ENCODE data around the gene LTBP1. TPM values are rescaled to one million over a fixed set of nuclear protein-coding genes. Genes with fewer than 3 reads are reported as not detected.

Gene LTBP1
- total RNA-seq, 1 experiment from 2014 or later = 10.3 TPM

DNA sequence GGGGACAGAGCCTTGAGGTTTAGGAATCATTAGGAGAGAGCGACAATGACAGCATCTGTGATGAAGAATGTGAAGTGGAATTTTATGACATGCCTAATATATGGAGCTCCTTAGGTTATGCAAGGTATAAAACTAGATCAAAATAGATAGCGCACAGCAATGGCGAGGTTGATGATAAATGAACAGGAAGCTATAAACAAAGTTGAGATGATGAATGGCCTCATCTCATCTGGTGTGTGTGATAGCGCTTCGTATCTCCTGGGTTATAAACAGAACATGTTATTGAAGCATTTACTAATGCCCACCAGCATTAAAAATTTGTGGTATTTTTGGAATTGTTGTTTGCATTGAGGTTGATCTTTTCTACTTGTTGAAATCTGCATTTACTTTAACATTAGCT is 231.5 kb downstream of the LTBP1 start:
- intact Hi-C loops (cut with micrococcal nuclease; ENCODE audit: unreplicated experiment) = no loop called here
- no peak for TF ChIP-seq EZH2 (IDR thresholded peaks at IDR 0.05; ENCODE audit: low read depth)
- TF ChIP-seq, protein P1, sequence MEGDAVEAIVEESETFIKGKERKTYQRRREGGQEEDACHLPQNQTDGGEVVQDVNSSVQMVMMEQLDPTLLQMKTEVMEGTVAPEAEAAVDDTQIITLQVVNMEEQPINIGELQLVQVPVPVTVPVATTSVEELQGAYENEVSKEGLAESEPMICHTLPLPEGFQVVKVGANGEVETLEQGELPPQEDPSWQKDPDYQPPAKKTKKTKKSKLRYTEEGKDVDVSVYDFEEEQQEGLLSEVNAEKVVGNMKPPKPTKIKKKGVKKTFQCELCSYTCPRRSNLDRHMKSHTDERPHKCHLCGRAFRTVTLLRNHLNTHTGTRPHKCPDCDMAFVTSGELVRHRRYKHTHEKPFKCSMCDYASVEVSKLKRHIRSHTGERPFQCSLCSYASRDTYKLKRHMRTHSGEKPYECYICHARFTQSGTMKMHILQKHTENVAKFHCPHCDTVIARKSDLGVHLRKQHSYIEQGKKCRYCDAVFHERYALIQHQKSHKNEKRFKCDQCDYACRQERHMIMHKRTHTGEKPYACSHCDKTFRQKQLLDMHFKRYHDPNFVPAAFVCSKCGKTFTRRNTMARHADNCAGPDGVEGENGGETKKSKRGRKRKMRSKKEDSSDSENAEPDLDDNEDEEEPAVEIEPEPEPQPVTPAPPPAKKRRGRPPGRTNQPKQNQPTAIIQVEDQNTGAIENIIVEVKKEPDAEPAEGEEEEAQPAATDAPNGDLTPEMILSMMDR (conservative IDR thresholded peaks at IDR 0.05) = no peak
- no peaks in the 10 kb centered on the region for H3K9me2 ChIP-seq (ENCODE audit: insufficient read depth)
- H3K4me1 ChIP-seq (replicated peaks; ENCODE audit: insufficient read depth) = no peaks in the 10 kb centered on the region
- POLR2A ChIA-PET (ENCODE audit: unreplicated experiment) = no interaction called here
- 0 out of 2 replicates have a peak, but pooled peaks cover 4% of the 10 kb centered on the region for H3K9me3 ChIP-seq (ENCODE audit: insufficient read depth, low read depth)
- H3K4me3 ChIP-seq = no peak overlapping the region
- H3F3A ChIP-seq (ENCODE audit: insufficient read depth, low read depth) = no peaks in the 10 kb centered on the region
- no peaks in the 10 kb centered on the region for H4K20me1 ChIP-seq (ENCODE audit: insufficient read depth)
- H3K4me2 ChIP-seq = no peak overlapping the region
- H3K36me3 ChIP-seq (ENCODE audit: low read depth) = no peaks in the 10 kb centered on the region
- no peak overlapping the region for H2AFZ ChIP-seq
- H3K27ac ChIP-seq = no peak overlapping the region
- no peaks in the 10 kb centered on the region for H3K79me2 ChIP-seq (ENCODE audit: low read depth)
- DNase-seq = no peak
- no peaks in the 10 kb centered on the region for H3K27me3 ChIP-seq (ENCODE audit: insufficient read depth, low read depth)
- CTCF ChIA-PET = no interaction called here
- no TSS peak for BruUV-seq (replicated peaks)

DNA sequence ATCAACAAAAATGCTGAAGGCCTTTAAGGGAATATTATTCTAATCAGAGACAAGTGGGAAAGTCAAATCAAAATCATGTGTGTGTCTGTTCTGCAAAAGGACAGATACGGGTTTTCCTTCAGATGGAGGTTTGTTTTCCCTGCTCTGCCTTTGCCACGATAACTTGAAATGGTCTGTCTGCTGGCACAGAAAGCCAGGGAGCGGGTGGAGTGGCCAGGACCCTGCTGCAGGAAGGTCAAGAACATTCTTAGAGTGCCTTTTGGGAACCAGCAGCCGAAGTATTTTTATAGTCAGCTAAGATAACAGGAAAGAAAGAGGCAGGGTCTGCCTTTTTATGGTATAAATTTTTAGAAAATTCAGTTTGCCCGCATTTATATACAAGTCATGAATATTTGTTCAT is 234.2 kb downstream of the LTBP1 start:
- H3K79me2 ChIP-seq (ENCODE audit: low read depth) = no peaks in the 10 kb centered on the region

DNA sequence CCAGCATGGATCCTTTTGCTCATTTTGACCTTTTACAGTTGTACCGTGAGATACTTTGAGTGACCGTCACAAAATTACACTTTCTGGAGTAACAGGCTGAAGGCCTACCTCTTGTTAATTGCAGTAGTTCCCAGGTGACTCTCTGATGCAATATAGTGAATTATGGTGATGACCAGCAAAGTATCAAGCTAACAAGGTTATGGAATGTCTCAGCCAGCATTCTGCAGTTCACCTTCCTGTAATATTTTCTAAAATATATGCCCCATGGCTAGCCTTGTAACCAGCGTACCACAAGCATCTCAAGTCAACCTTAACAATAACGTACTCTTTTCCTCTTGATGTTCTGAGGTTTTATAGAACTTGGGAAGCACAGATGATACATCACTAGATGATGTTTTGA is 234.7 kb downstream of the LTBP1 start:
- no peak for TF ChIP-seq EZH2 (IDR thresholded peaks at IDR 0.05; ENCODE audit: low read depth)
- TF ChIP-seq, protein P1 (conservative IDR thresholded peaks at IDR 0.05) = no peak
- Histone ChIP-seq H3K9me3 (ENCODE audit: insufficient read depth, low read depth) (0 out of 2 replicates have a peak, but pooled peaks cover 4% of the 10 kb centered on the region), H3K9me2 (ENCODE audit: insufficient read depth) (no peaks in the 10 kb centered on the region), H3K4me3 (no peak overlapping the region), H3K79me2 (ENCODE audit: low read depth) (no peaks in the 10 kb centered on the region), H3K27ac (no peak overlapping the region), H3K4me1 (replicated peaks; ENCODE audit: insufficient read depth) (no peaks in the 10 kb centered on the region), H4K20me1 (ENCODE audit: insufficient read depth) (no peaks in the 10 kb centered on the region), H3K36me3 (ENCODE audit: low read depth) (no peaks in the 10 kb centered on the region), H3K27me3 (ENCODE audit: insufficient read depth, low read depth) (no peaks in the 10 kb centered on the region), H3K4me2 (no peak overlapping the region), H3F3A (ENCODE audit: insufficient read depth, low read depth) (no peaks in the 10 kb centered on the region), H2AFZ (no peak overlapping the region)
- ChIA-PET POLR2A (ENCODE audit: unreplicated experiment) (no interaction called here), CTCF (no interaction called here)
- DNase-seq = no peak
- BruUV-seq (replicated peaks) = no TSS peak
- intact Hi-C loops (cut with micrococcal nuclease; ENCODE audit: unreplicated experiment) = no loop called here

More for the DNA sequence above, 234.2 kb downstream of the LTBP1 start:
- POLR2A ChIA-PET (ENCODE audit: unreplicated experiment) = no interaction called here
- Histone ChIP-seq H3K4me3 (no peak overlapping the region), H3K4me1 (replicated peaks; ENCODE audit: insufficient read depth) (no peaks in the 10 kb centered on the region), H3K36me3 (ENCODE audit: low read depth) (no peaks in the 10 kb centered on the region), H3K27me3 (ENCODE audit: insufficient read depth, low read depth) (no peaks in the 10 kb centered on the region), H3K9me3 (ENCODE audit: insufficient read depth, low read depth) (0 out of 2 replicates have a peak, but pooled peaks cover 4% of the 10 kb centered on the region), H4K20me1 (ENCODE audit: insufficient read depth) (no peaks in the 10 kb centered on the region), H3K9me2 (ENCODE audit: insufficient read depth) (no peaks in the 10 kb centered on the region), H3K4me2 (no peak overlapping the region), H3K27ac (no peak overlapping the region), H3F3A (ENCODE audit: insufficient read depth, low read depth) (no peaks in the 10 kb centered on the region), H2AFZ (no peak overlapping the region)
- TF ChIP-seq, protein P1 (conservative IDR thresholded peaks at IDR 0.05) = no peak
- TF ChIP-seq EZH2 (IDR thresholded peaks at IDR 0.05; ENCODE audit: low read depth) = no peak
- intact Hi-C loops (cut with micrococcal nuclease; ENCODE audit: unreplicated experiment) = no loop called here
- no peak for DNase-seq
- CTCF ChIA-PET = no interaction called here
- BruUV-seq (replicated peaks) = no TSS peak
